Common myeloid progenitor, CD34-positive (primary cell): ENCODE measurements around the gene MPRIP.
A peak's percentile ranks its signal among the peaks of the same experiment; 100 is the strongest.

Experiments used
- CTCF ChIA-PET: fragments of 350-600 bp; sonication (Branson Sonifier 250); formaldehyde crosslinking; loops from one replicate; lab custom pipeline; 2021; ENCODE audit warnings: antibody characterized with exemption; lab: Charles Lee
- POLR2A ChIA-PET: fragments of 350-600 bp; sonication (Branson Sonifier 250); formaldehyde crosslinking; loops from one replicate; lab custom pipeline; 2021; ENCODE audit warnings: antibody characterized with exemption; lab: Charles Lee
- DNase-seq, 3 donors: peaks; one replicate each; pipeline versions ENCODE4 v3.0.0 to v3.0.0-alpha.2; 2013
- H3K27ac ChIP-seq, 2 experiments: 1 replicate in 1 of 2; 2 replicates in 1 of 2; pipeline ENCODE4 v1.7.0; 2013; ENCODE audit warnings: inconsistent platforms in 2 of 2, low read length in 2 of 2, mild to moderate bottlenecking in 2 of 2, low read depth in 1 of 2, moderate library complexity in 1 of 2; ENCODE audit not compliant: severe bottlenecking in 2 of 2, insufficient read depth in 1 of 2, poor library complexity in 1 of 2
- H3K27me3 ChIP-seq, 5 experiments: replicated peaks in 2 of 5; 1 replicate in 3 of 5; 2 replicates in 2 of 5; pipeline versions ENCODE4 v1.6.1 to v1.7.0; 2013; ENCODE audit warnings: low read length in 4 of 5, mild to moderate bottlenecking in 2 of 5, moderate library complexity in 2 of 5, inconsistent platforms in 1 of 5; ENCODE audit not compliant: insufficient read depth in 5 of 5, control insufficient read depth in 4 of 5
- H3K36me3 ChIP-seq, 4 experiments: 1 replicate in 2 of 4; 2 replicates in 2 of 4; pipeline versions ENCODE4 v1.6.1 to v1.7.0; 2013; ENCODE audit warnings: low read length in 3 of 4, control low read depth in 1 of 4, mild to moderate bottlenecking in 1 of 4; ENCODE audit not compliant: control insufficient read depth in 4 of 4, insufficient read depth in 4 of 4
- H3K4me1 ChIP-seq, 4 experiments: 1 replicate in 3 of 4; 2 replicates in 1 of 4; pipeline versions ENCODE4 v1.6.1 to v1.7.1; 2013; ENCODE audit warnings: low read length in 3 of 4, mild to moderate bottlenecking in 3 of 4, control low read depth in 1 of 4, inconsistent platforms in 1 of 4, moderate library complexity in 1 of 4; ENCODE audit not compliant: control insufficient read depth in 4 of 4, insufficient read depth in 4 of 4; ENCODE audit errors: control extremely low read depth in 1 of 4
- H3K4me3 ChIP-seq, 7 experiments: 1 replicate in 4 of 7; 2 replicates in 3 of 7; pipeline versions ENCODE4 v1.5.1 to v1.7.0; 2013; ENCODE audit warnings: mild to moderate bottlenecking in 7 of 7, low read length in 6 of 7, moderate library complexity in 6 of 7, inconsistent platforms in 2 of 7, low read depth in 2 of 7, control low read depth in 1 of 7; ENCODE audit not compliant: insufficient read depth in 4 of 7, control insufficient read depth in 1 of 7; ENCODE audit errors: extremely low read depth in 1 of 7
- H3K9me3 ChIP-seq, 5 experiments: 1 replicate in 4 of 5; 2 replicates in 1 of 5; pipeline versions ENCODE4 v1.6.1 to v1.7.1; 2013; ENCODE audit warnings: low read length in 4 of 5, mild to moderate bottlenecking in 2 of 5, inconsistent platforms in 1 of 5, low read depth in 1 of 5, moderate library complexity in 1 of 5; ENCODE audit not compliant: control insufficient read depth in 4 of 5, insufficient read depth in 2 of 5; ENCODE audit errors: control extremely low read depth in 1 of 5
- WGBS: methylation state at CpG from one replicate; pipeline ENCODE4 v1.1.5; 2013; ENCODE audit not compliant: insufficient coverage; 5-methylcytosine and 5-hydroxymethylcytosine counted together

Gene MPRIP

GRCh38 chr17:17232303-17232621, 190.0 kb downstream of the MPRIP start:
- ChIA-PET CTCF (no interaction called here), POLR2A (no interaction called here)
- Histone ChIP-seq H3K4me3 (no peak overlapping the region), H3K27ac (no peak overlapping the region), H3K27me3 (no peaks in the 10 kb centered on the region), H3K4me1 (peaks cover 11 to 15% (median 14%) of the 10 kb centered on the region in 4 experiments), H3K9me3 (no peaks in the 10 kb centered on the region), H3K36me3 (peaks cover 6 to 52% (median 43%) of the 10 kb centered on the region in 4 experiments)
- 95% methylated on average over 11 of the region's 11 CpGs for WGBS
- no peak for DNase-seq

GRCh38 chr17:17235212-17236174, 193.2 kb downstream of the MPRIP start:
- Histone ChIP-seq H3K27ac (no peak overlapping the region), H3K9me3 (no peaks in the 10 kb centered on the region), H3K4me1 (peaks cover 11 to 37% (median 25%) of the 10 kb centered on the region in 4 experiments), H3K4me3 (peak overlapping the region in 6 of 7 experiments; percentile 72 to 94 (median 86)), H3K36me3 (peaks cover 3 to 21% (median 15%) of the 10 kb centered on the region in 4 experiments), H3K27me3 (no peaks in the 10 kb centered on the region)
- POLR2A ChIA-PET, result no interaction called here
- DNase-seq, result no peak
- 83% methylated on average over 14 of the region's 19 CpGs for WGBS
- CTCF ChIA-PET, result interaction anchor here (1.2 to 1.3 kb wide), 2 partner anchors 11 to 35 kb away, joined by 3 to 4 read pairs; no protein-coding TSS in a partner anchor

- Histone ChIP-seq H3K36me3 (peaks cover 3 to 15% (median 12%) of the 10 kb centered on the region in 4 experiments), H3K27ac (peak overlapping the region; percentile 99 to 100), H3K9me3 (no peaks in the 10 kb centered on the region), H3K4me3 (peak overlapping the region; percentile 72 to 94 (median 83)), H3K27me3 (no peaks in the 10 kb centered on the region), H3K4me1 (peaks cover 11 to 37% (median 25%) of the 10 kb centered on the region in 4 experiments)
- ChIA-PET POLR2A (interaction anchor here (0.9 kb wide), 1 partner anchor 44 kb away, joined by 3 read pairs; the partner anchor contains the start of gene COPS3), CTCF (interaction anchor here (1.2 to 1.3 kb wide), 2 partner anchors 12 to 34 kb away, joined by 3 to 4 read pairs; no protein-coding TSS in a partner anchor)
- peak in 1 of 3 donors; percentile 7 for DNase-seq
- WGBS, result 0% methylated on average over 10 of the region's 31 CpGs
These were observed 194.2 kb downstream of the MPRIP start for GRCh38 chr17:17236295-17237025.

- POLR2A ChIA-PET, result interaction anchor here (0.9 kb wide), 1 partner anchor 44 kb away, joined by 3 read pairs; the partner anchor contains the start of gene COPS3
- Histone ChIP-seq H3K9me3 (no peaks in the 10 kb centered on the region), H3K36me3 (peaks cover 3 to 8% (median 4%) of the 10 kb centered on the region in 4 experiments), H3K4me1 (peaks cover 11 to 37% (median 25%) of the 10 kb centered on the region in 4 experiments), H3K4me3 (peak within 1 kb of the TSS; percentile 72 to 94 (median 83)), H3K27me3 (no peaks in the 10 kb centered on the region), H3K27ac (peak within 1 kb of the TSS; percentile 99 to 100)
- CTCF ChIA-PET, result interaction anchor here (0.6 to 2.2 kb wide), 2 partner anchors 33 to 251 kb away, joined by 3 to 6 read pairs; no protein-coding TSS in a partner anchor
- 0% methylated on average over 32 of the region's 53 CpGs for WGBS
- DNase-seq, result peak; percentile 89 to 93 (median 91)
These were observed 195.0 kb downstream of the MPRIP start, which contains the start of gene FLCN for GRCh38 chr17:17237026-17237799. FLCN (minus strand) TSS chr17:17237168; CDS start chr17:17228137, 9,031 bp downstream.

GRCh38 chr17:17239832-17240231, 197.6 kb downstream of the MPRIP start:
- ChIA-PET POLR2A (no interaction called here), CTCF (interaction anchor here (1.0 to 1.2 kb wide), 2 partner anchors 18 to 27 kb away, joined by 3 to 6 read pairs; no protein-coding TSS in a partner anchor)
- Histone ChIP-seq H3K27me3 (no peaks in the 10 kb centered on the region), H3K4me1 (peaks cover 11 to 37% (median 25%) of the 10 kb centered on the region in 4 experiments), H3K9me3 (no peaks in the 10 kb centered on the region), H3K36me3 (no peaks in the 10 kb centered on the region), H3K4me3 (no peak overlapping the region), H3K27ac (no peak overlapping the region)
- DNase-seq, result peak; percentile 55 to 94 (median 85)
- no CpG with 5 or more reads among the region's 1 CpG for WGBS

GRCh38 chr17:17241656-17242055, 199.4 kb downstream of the MPRIP start:
- Histone ChIP-seq H3K27me3 (no peaks in the 10 kb centered on the region), H3K4me1 (peaks cover 0 to 22% (median 11%) of the 10 kb centered on the region in 4 experiments), H3K9me3 (no peaks in the 10 kb centered on the region), H3K4me3 (no peak overlapping the region), H3K27ac (no peak overlapping the region), H3K36me3 (peaks cover 0 to 10% (median 6%) of the 10 kb centered on the region in 4 experiments)
- no peak for DNase-seq
- POLR2A ChIA-PET, result no interaction called here
- CTCF ChIA-PET, result no interaction called here
- 95% methylated on average over 10 of the region's 10 CpGs for WGBS
